ENCODE data around the gene MEPE.
"Not testable (repeated sequence)": the region's sequence is repeated elsewhere in the genome, so short reads cannot be mapped to it uniquely, and the experiment has no call there.

Gene MEPE

GRCh38 chr4:87875191-87875590 is 42.4 kb downstream of the MEPE start:
- no peak for DNase-seq (ENCODE audit: low read depth)
- H3K4me3 ChIP-seq (ENCODE audit: low read depth, low read length), result no peak overlapping the region
- TF ChIP-seq CTCF (IDR thresholded peaks at IDR 0.05; ENCODE audit: control insufficient read depth, extremely low read depth, insufficient read depth), result no peak

GRCh38 chr4:87880106-87880505 is 47.3 kb downstream of the MEPE start:
- no peak for TF ChIP-seq CTCF (IDR thresholded peaks at IDR 0.05; ENCODE audit: control insufficient read depth, extremely low read depth, insufficient read depth)
- H3K4me3 ChIP-seq (ENCODE audit: low read depth, low read length), result no peak overlapping the region
- DNase-seq (ENCODE audit: low read depth), result no peak

GRCh38 chr4:87881115-87881514 is 48.3 kb downstream of the MEPE start:
- TF ChIP-seq CTCF (IDR thresholded peaks at IDR 0.05; ENCODE audit: control insufficient read depth, extremely low read depth, insufficient read depth), result no peak
- DNase-seq (ENCODE audit: low read depth), result no peak
- no peak overlapping the region for H3K4me3 ChIP-seq (ENCODE audit: low read depth, low read length)

DNA sequence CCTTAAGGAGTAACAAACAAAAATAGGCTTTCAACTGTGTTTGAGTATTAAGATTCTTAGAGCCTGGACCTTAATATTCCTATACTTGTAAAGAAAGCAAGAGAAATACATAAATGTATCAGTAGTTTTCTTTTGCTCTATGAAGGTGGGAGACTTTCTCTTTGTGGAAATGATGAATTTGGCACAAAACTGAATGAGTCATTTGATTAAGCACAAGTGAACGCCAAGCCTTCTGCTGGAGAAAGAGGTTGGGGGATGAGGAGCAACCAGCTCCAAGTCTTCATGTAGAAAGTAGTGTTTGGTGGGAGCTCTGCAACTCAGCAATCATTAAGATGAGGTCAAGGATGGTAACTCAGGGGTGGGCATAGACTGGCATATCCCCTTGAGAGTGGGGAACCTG is 49.6 kb downstream of the MEPE start:
- H3K4me3 ChIP-seq (ENCODE audit: low read depth, low read length), result no peak overlapping the region
- no peak for DNase-seq (ENCODE audit: low read depth)
- TF ChIP-seq CTCF (IDR thresholded peaks at IDR 0.05; ENCODE audit: control insufficient read depth, extremely low read depth, insufficient read depth), result no peak

DNA sequence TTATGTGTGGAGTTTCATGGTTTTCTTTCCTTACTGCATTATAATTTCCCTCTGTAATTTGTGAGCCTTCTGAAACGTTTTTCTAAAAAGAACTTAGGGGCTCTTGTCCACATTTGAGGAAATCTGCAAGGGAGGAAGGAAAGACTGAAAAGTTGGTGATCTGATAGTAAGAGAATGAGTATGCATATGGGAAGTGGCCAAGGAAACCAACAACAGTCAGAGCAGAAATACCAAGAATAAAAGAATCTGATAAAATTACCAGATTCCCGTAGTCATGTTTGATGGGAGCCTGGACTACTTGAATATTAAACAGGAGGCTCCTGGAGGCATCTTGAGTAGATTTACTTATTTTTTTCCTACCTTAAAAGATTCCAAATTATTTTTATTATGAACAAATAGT is 50.1 kb downstream of the MEPE start:
- DNase-seq (ENCODE audit: low read depth), result no peak
- no peak overlapping the region for H3K4me3 ChIP-seq (ENCODE audit: low read depth, low read length)
- TF ChIP-seq CTCF (IDR thresholded peaks at IDR 0.05; ENCODE audit: control insufficient read depth, extremely low read depth, insufficient read depth), result no peak

DNA sequence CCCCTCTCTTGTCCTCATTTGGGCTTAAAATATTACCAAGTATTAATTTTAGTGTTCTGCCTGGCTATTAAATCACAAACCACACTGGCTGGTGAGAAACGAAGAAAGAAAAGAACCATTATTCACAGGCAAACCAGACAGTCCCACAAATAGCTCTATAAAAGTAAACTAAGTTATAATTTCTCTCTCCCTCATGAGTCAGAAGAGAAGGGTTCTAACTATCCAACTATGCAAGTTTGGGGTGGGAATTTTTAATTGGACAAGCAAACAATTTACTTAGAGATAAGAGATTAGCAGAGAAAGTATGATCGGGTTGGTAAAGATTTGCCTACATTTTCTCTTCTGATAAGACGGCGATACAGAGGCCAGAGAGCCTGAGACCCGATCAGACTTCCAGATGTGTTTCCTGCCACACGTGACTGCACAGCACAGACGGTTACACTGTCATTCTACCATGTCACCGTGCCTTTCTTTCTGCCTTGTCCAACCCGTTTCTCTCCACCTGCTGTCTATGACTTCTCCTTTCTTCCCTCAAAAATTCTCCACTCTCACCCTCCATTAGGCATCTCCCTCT is 52.3 kb downstream of the MEPE start:
- DNase-seq (ENCODE audit: low read depth), result no peak
- H3K4me3 ChIP-seq (ENCODE audit: low read depth, low read length), result no peak overlapping the region
- no peak for TF ChIP-seq CTCF (IDR thresholded peaks at IDR 0.05; ENCODE audit: control insufficient read depth, extremely low read depth, insufficient read depth)

DNA sequence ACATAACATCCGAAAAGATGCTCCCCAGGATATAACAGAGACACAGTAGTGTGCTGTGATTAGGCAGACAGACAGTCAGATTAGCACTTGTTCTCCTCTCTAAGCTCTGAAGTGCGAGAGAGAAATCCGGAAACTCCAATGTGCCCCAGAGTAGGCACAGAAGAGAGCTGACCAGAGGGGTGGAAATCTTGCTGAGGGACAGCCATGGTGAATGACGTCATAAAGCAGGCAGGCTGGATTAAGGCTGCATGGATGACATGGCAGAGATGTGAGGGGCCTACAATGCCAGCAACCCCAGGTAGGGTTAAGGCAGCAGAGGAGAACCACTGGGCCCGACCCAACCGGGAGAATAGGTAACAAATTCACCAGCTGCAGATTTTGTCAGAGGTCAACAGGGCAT is 53.3 kb downstream of the MEPE start:
- TF ChIP-seq CTCF (IDR thresholded peaks at IDR 0.05; ENCODE audit: control insufficient read depth, extremely low read depth, insufficient read depth), result no peak
- no peak overlapping the region for H3K4me3 ChIP-seq (ENCODE audit: low read depth, low read length)
- no peak for DNase-seq (ENCODE audit: low read depth)

- DNase-seq (ENCODE audit: low read depth); H3K4me3 ChIP-seq (ENCODE audit: low read depth, low read length): not testable (repeated sequence)
Measured at GRCh38 chr4:87890753-87891152, 58.0 kb downstream of the MEPE start.

Measured in LNCaP clone FGC (cell line).